Activated naive CD8-positive, alpha-beta T cell treated with anti-CD3 and anti-CD28 coated beads for 36 hours (primary cell): ENCODE measurements around the gene LUZP1. TPM values are rescaled to one million over a fixed set of nuclear protein-coding genes. Genes with fewer than 3 reads are reported as not detected.
A peak's percentile ranks its signal among the peaks of the same experiment; 100 is the strongest.

Experiments used
- DNase-seq: peaks from one replicate; pipeline ENCODE4 v3.0.0; 2021
- H3K27ac Mint-ChIP-seq: one replicate; pipeline ENCODE4 v1.8.0; 2022; ENCODE audit warnings: mild to moderate bottlenecking, moderate library complexity, mixed read lengths
- H3K27me3 Mint-ChIP-seq: one replicate; pipeline ENCODE4 v1.8.0; 2022; ENCODE audit warnings: mild to moderate bottlenecking, mixed read lengths
- H3K36me3 Mint-ChIP-seq: one replicate; pipeline ENCODE4 v1.8.0; 2021; ENCODE audit warnings: mild to moderate bottlenecking, mixed read lengths
- H3K4me1 Mint-ChIP-seq: one replicate; pipeline ENCODE4 v1.8.0; 2021; ENCODE audit warnings: mixed read lengths
- H3K4me3 Mint-ChIP-seq: one replicate; pipeline ENCODE4 v1.8.0; 2022; ENCODE audit warnings: mild to moderate bottlenecking, moderate library complexity, mixed read lengths
- H3K9me3 Mint-ChIP-seq: one replicate; pipeline ENCODE4 v1.8.0; 2022; ENCODE audit warnings: mixed read lengths
- total RNA-seq, 2 experiments: library from RNA; stranded (reverse); gene quantifications; one replicate each; pipeline ENCODE4 v1.2.3, GENCODE V29; 2021

The LUZP1 gene
- total RNA-seq, 2 experiments from 2014 or later = 18.4 to 20.1 TPM

DNA sequence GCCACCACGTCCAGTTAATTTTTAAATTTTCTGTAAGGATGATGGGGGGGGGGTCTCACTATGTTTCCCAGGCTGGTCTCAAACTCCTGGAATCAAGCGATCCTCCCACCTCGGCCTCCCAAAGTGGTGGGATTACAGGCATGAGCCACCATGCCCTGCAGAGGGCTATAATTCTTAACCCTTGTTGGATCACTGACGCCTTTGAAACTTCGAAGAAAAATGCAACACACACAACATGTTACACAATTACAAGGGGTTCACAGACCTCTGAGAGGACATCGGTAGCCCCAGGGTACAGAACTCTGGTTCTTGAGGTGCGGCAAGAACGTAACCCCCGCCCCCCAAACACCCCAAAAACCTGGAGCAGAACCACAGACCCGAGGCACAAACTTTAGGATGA is 8.4 kb upstream of the LUZP1 start:
- Mint-ChIP-seq H3K27me3 (peaks cover 33% of the 10 kb centered on the region), H3K27ac (no peak overlapping the region), H3K4me1 (peaks cover 20% of the 10 kb centered on the region), H3K36me3 (no peaks in the 10 kb centered on the region), H3K9me3 (no peaks in the 10 kb centered on the region), H3K4me3 (peak overlapping the region; percentile 73)
- DNase-seq = no peak

DNA sequence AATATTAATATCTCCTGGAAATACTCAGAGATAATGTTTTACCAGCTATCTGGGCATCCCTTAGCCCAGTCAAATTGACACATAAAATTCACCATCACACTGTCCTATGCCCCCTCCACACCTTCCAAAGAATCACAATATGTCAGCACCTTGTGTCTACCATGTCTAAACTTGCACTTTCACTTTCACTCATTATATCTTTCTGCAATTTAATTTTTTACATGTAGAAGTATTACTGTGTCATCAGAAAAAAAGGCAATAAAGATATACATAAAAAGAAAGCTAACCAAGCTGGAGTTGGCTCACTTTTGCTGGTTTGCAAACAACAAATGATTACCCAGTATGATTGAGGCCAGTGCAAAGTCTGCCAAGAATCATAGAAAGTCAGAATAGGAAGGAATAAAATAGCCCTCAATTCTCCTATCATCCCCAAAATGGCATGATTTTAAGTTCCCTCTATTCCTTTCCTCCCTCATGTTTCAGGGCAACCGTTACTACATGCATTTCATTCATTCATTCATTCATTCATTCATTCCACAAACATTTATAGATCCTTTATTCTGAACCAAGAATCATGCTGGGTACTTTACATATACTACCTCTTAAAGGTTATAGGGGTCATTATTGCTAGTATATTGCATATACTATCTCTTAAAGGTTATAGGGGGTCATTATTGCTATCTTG is 5.9 kb upstream of the LUZP1 start:
- peaks cover 32% of the 10 kb centered on the region for H3K27me3 Mint-ChIP-seq
- peaks cover 25% of the 10 kb centered on the region for H3K4me1 Mint-ChIP-seq
- no peak for DNase-seq
- H3K4me3 Mint-ChIP-seq = no peak overlapping the region
- no peaks in the 10 kb centered on the region for H3K36me3 Mint-ChIP-seq
- no peak overlapping the region for H3K27ac Mint-ChIP-seq
- H3K9me3 Mint-ChIP-seq = no peaks in the 10 kb centered on the region

- no peaks in the 10 kb centered on the region for H3K9me3 Mint-ChIP-seq
- no peak overlapping the region for H3K27ac Mint-ChIP-seq
- peaks cover 2% of the 10 kb centered on the region for H3K36me3 Mint-ChIP-seq
- no peak for DNase-seq
- peaks cover 4% of the 10 kb centered on the region for H3K27me3 Mint-ChIP-seq
- no peak overlapping the region for H3K4me3 Mint-ChIP-seq
- peaks cover 31% of the 10 kb centered on the region for H3K4me1 Mint-ChIP-seq
Observed at GRCh38 chr1:23171181-23171755, 2.6 kb upstream of the LUZP1 start.

DNA sequence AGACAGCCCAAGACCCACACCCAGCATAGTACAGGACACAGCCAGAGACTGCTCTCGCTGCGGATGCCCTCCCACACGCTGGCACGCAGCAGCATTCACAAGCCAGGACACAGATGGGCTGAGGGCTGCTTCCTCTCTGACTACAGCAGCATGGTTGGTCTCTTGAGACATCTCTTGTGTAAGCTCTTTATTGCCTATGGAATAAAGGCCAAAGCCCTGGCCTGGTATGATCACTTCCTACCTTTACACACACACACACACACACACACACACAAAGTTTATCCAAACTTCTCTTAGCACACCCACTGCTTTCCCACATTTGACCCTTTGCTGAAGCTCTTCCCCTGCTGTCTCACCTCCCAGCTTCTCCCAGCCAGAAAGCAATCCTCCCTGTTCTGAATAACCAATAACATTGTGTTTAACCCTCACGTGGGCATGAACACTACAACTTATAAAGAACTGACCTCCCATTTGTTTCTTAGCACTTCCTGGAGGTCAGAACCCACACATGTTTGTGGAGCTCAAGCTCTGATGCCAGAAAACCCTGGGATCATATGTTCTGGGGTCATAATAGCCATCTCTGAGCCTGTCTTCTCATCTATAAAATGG is 1.2 kb upstream of the LUZP1 start:
- Mint-ChIP-seq H3K27ac (no peak overlapping the region), H3K36me3 (peaks cover 2% of the 10 kb centered on the region), H3K27me3 (no peaks in the 10 kb centered on the region), H3K4me3 (peak overlapping the region; percentile 99), H3K4me1 (peaks cover 36% of the 10 kb centered on the region), H3K9me3 (no peaks in the 10 kb centered on the region)
- DNase-seq = peak; percentile 37

- Mint-ChIP-seq H3K9me3 (no peaks in the 10 kb centered on the region), H3K36me3 (peaks cover 2% of the 10 kb centered on the region), H3K4me1 (peaks cover 34% of the 10 kb centered on the region), H3K4me3 (peak overlapping the region; percentile 99), H3K27me3 (no peaks in the 10 kb centered on the region), H3K27ac (no peak overlapping the region)
- DNase-seq = no peak
Observed at GRCh38 chr1:23169195-23169575, 529 bp upstream of the LUZP1 start.

DNA sequence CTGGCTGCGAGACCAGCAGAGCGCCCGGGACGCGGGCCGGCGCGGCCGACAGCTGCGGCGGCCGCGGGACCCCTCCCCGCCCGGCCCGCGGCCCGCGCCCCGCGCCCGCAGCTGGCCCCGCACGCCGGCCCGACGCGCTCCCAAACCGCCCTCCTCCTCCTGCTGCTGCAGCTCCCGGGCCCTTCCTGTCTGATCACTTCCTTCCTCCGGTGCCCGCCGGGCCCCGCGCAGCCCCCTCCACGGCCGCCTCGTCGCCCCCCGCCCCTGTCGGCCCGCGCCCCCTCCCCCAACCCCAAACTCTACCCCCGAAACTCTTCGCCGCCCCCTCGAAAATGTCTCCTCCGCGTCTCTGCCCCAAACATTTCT is 594 bp downstream of the LUZP1 start:
- Mint-ChIP-seq H3K36me3 (peaks cover 2% of the 10 kb centered on the region), H3K4me3 (peak overlapping the region; percentile 99), H3K27me3 (no peaks in the 10 kb centered on the region), H3K4me1 (peaks cover 33% of the 10 kb centered on the region), H3K9me3 (no peaks in the 10 kb centered on the region), H3K27ac (peak overlapping the region; percentile 95)
- DNase-seq = peak; percentile 38

DNA sequence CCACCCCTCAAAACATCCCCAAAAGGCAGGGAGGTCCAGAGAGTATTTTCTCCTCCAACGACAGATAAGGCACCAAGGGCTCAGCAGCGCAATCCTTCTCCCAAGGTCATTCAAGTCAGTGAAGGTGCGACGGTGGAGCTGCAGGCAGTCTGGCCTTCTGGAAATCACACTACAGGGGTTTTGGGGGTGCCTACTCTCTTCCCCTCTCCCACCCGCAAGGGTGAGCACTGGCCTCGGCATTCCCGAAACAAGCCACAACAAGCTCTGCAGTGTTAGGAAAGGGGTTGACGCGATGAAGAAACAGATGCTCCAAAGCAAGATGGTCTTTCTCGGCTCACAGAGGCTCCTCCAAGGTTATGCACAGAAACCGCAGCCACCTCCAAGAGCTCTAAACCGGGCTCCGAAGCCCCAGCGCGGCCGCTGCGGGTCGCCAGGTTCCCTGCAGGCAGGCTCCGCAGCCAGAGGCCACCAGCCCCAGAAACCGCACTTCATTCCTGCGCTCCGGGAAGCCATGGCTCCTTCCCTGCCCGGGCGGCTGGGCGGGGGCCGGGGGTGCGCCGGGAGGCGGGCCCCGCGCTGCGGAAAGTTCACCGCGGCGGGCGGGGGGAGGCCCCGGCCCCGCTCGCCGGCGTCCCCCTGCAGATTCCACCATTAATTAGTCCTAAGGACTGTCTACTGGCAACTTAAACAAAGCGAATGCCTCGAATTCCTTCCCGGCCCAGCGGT is 1.1 kb downstream of the LUZP1 start:
- peak; percentile 50 for DNase-seq
- Mint-ChIP-seq H3K4me3 (peak overlapping the region; percentile 99), H3K4me1 (peaks cover 33% of the 10 kb centered on the region), H3K27me3 (no peaks in the 10 kb centered on the region), H3K36me3 (peaks cover 2% of the 10 kb centered on the region), H3K9me3 (no peaks in the 10 kb centered on the region), H3K27ac (peak overlapping the region; percentile 29)

- Mint-ChIP-seq H3K27ac (no peak overlapping the region), H3K9me3 (no peaks in the 10 kb centered on the region), H3K4me1 (peaks cover 33% of the 10 kb centered on the region), H3K27me3 (no peaks in the 10 kb centered on the region), H3K4me3 (peak overlapping the region; percentile 81), H3K36me3 (peaks cover 2% of the 10 kb centered on the region)
- DNase-seq = no peak
Observed at GRCh38 chr1:23166854-23167253, 1.8 kb downstream of the LUZP1 start.

DNA sequence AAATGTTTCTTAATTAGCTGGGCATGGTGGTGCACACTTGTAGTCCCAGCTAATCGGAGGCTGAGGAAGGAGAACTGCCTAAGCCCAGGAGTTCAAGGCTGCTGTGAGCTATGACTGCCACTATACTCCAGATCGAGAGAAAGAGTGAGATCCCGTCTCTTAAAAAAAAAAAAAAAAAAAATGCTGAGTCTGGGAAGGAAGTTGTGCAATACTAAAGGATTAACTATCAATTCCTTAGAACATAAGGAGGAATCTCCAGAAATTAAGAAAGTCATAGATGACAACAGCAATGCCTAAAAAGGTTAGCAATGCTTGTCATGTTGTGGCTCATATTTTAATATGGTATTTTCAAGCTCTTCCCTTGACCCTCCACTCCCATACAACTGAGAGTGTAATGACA is 5.3 kb downstream of the LUZP1 start:
- Mint-ChIP-seq H3K4me1 (peaks cover 20% of the 10 kb centered on the region), H3K27me3 (no peaks in the 10 kb centered on the region), H3K36me3 (peaks cover 2% of the 10 kb centered on the region), H3K27ac (no peak overlapping the region), H3K9me3 (no peaks in the 10 kb centered on the region), H3K4me3 (no peak overlapping the region)
- DNase-seq = no peak

GRCh38 chr1:23159963-23160877 is 8.4 kb downstream of the LUZP1 start:
- Mint-ChIP-seq H3K36me3 (no peaks in the 10 kb centered on the region), H3K27me3 (no peaks in the 10 kb centered on the region), H3K4me3 (no peak overlapping the region), H3K9me3 (no peaks in the 10 kb centered on the region), H3K27ac (no peak overlapping the region), H3K4me1 (peaks cover 11% of the 10 kb centered on the region)
- no peak for DNase-seq

DNA sequence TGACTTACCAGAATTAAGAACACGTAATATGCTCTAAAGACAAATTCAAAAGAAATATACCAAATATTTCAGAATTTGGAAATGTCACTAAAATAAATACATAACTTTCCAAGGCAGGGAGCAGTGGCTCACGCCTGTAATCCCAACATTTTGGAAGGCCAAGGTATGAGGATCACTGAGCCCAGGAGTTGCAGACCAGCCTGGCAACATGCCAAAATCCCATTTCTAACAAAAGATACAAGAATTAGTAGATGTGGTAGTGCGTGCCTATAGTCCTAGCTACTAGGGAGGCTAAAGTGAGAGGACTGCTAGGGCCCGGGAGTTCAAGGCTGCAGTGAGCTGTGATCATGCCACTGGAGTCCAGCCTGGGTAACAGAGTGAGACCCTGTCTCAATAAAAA is 11.7 kb downstream of the LUZP1 start:
- DNase-seq = no peak
- Mint-ChIP-seq H3K27me3 (no peaks in the 10 kb centered on the region), H3K4me3 (no peak overlapping the region), H3K9me3 (no peaks in the 10 kb centered on the region), H3K4me1 (peaks cover 12% of the 10 kb centered on the region), H3K36me3 (peaks cover 2% of the 10 kb centered on the region), H3K27ac (no peak overlapping the region)

GRCh38 chr1:23152966-23153684 is 15.5 kb downstream of the LUZP1 start:
- Mint-ChIP-seq H3K27me3 (no peaks in the 10 kb centered on the region), H3K36me3 (peaks cover 6% of the 10 kb centered on the region), H3K9me3 (no peaks in the 10 kb centered on the region), H3K4me3 (no peak overlapping the region), H3K27ac (no peak overlapping the region), H3K4me1 (peaks cover 24% of the 10 kb centered on the region)
- no peak for DNase-seq

DNA sequence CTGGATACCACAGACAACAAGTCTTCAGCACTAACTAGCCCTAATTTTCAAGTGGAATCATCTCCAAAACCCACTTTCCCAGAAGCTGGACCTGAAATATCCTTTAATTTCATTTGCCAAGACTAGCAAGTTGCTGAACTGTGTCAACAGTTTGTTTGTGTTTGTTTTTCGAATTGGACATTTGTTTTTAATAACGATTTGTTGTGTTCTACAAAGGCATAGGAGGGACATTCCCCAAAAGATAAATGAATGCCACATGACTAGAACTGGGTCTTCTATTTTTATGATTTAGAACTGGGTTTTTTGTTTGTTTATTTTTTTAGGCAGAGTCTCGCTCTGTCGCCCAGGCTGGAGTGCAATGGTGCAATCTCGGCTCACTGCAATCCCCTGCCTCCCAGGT is 17.9 kb downstream of the LUZP1 start:
- Mint-ChIP-seq H3K4me1 (peaks cover 25% of the 10 kb centered on the region), H3K27ac (no peak overlapping the region), H3K27me3 (no peaks in the 10 kb centered on the region), H3K9me3 (no peaks in the 10 kb centered on the region), H3K4me3 (no peak overlapping the region), H3K36me3 (peaks cover 6% of the 10 kb centered on the region)
- no peak for DNase-seq

- Mint-ChIP-seq H3K4me3 (no peak overlapping the region), H3K4me1 (peaks cover 25% of the 10 kb centered on the region), H3K27ac (no peak overlapping the region), H3K36me3 (peaks cover 6% of the 10 kb centered on the region), H3K9me3 (no peaks in the 10 kb centered on the region), H3K27me3 (no peaks in the 10 kb centered on the region)
- DNase-seq = no peak
Observed at GRCh38 chr1:23150125-23150524, 18.5 kb downstream of the LUZP1 start.
